Right kidney (tissue), 1 donor: ENCODE results near the gene NAGS.
"Not testable (repeated sequence)": the region's sequence is repeated elsewhere in the genome, so short reads cannot be mapped to it uniquely, and the experiment has no call there.

Experiments used
- DNase-seq: peaks from one replicate; pipeline ENCODE4 v3.0.0-alpha.2; 2016

NAGS gene

GRCh38 chr17:44006598-44007345 lies 2.4 kb downstream of the NAGS start:
- DNase-seq: peak; percentile 96

- DNase-seq: no peak
These were observed 3.2 kb downstream of the NAGS start for GRCh38 chr17:44007346-44008204.

GRCh38 chr17:44008205-44008909 lies 3.9 kb downstream of the NAGS start:
- DNase-seq: no peak

GRCh38 chr17:44010966-44011647 lies 6.7 kb downstream of the NAGS start:
- DNase-seq: no peak

GRCh38 chr17:44011876-44012275 lies 7.5 kb downstream of the NAGS start:
- DNase-seq: no peak

- no peak for DNase-seq
These were observed 8.0 kb downstream of the NAGS start for GRCh38 chr17:44012391-44012790.

- DNase-seq: no peak
These were observed 8.5 kb downstream of the NAGS start for GRCh38 chr17:44012874-44013273.

GRCh38 chr17:44014133-44014436 lies 9.7 kb downstream of the NAGS start:
- no peak for DNase-seq

- DNase-seq: peak; percentile 76
These were observed 10.2 kb downstream of the NAGS start, which contains the start of gene TMEM101 for GRCh38 chr17:44014437-44015172. Gene TMEM101 (minus strand): TSS chr17:44014963. CDS start chr17:44014952, 11 bp downstream.

- DNase-seq: not testable (repeated sequence)
These were observed 16.8 kb downstream of the NAGS start for GRCh38 chr17:44021227-44021626.

- DNase-seq: no peak
These were observed 17.8 kb downstream of the NAGS start for GRCh38 chr17:44022246-44022645.

GRCh38 chr17:44023545-44024270 lies 19.3 kb downstream of the NAGS start:
- DNase-seq: no peak

GRCh38 chr17:44024271-44024663 lies 19.8 kb downstream of the NAGS start:
- no peak for DNase-seq

- DNase-seq: no peak
These were observed 20.4 kb downstream of the NAGS start for GRCh38 chr17:44024853-44025252.

- DNase-seq: no peak
These were observed 25.3 kb downstream of the NAGS start for GRCh38 chr17:44029736-44030135.

GRCh38 chr17:44030482-44030881 lies 26.1 kb downstream of the NAGS start:
- no peak for DNase-seq

- DNase-seq: no peak
These were observed 29.5 kb downstream of the NAGS start for GRCh38 chr17:44033861-44034408.

GRCh38 chr17:44034688-44035087 lies 30.3 kb downstream of the NAGS start:
- DNase-seq: not testable (repeated sequence)

- no peak for DNase-seq
These were observed 33.0 kb downstream of the NAGS start for GRCh38 chr17:44037471-44037870.

- DNase-seq: no peak
These were observed 34.2 kb downstream of the NAGS start for GRCh38 chr17:44038604-44039011.
